Femur (tissue), 1 donor: ENCODE measurements around the gene USP53.
"Not testable (repeated sequence)": the region's sequence is repeated elsewhere in the genome, so short reads cannot be mapped to it uniquely, and the experiment has no call there.

Experiments used
- DNase-seq: peaks from one replicate; pipeline ENCODE4 v3.0.0-alpha.2; 2017

Gene USP53

DNA sequence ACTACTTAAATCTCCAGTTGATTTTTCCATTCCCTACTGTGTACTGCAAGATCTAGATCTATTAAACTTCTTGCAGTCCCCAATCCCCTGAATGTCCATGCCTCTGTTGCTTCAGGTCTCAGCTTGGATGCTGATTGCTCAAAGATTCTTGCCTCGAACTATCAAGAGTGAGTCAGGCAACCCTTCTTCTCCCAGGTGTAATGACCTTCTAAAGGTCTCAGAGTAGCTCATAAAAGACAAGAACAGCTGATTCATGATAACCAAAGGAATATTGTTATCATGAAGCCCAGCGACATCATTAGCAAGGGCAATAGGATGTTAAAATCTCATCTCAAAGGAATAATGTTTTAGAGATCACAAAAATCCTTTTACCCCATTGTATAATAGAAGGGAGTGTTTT lies 116.2 kb downstream of the USP53 start:
- no peak for DNase-seq

DNA sequence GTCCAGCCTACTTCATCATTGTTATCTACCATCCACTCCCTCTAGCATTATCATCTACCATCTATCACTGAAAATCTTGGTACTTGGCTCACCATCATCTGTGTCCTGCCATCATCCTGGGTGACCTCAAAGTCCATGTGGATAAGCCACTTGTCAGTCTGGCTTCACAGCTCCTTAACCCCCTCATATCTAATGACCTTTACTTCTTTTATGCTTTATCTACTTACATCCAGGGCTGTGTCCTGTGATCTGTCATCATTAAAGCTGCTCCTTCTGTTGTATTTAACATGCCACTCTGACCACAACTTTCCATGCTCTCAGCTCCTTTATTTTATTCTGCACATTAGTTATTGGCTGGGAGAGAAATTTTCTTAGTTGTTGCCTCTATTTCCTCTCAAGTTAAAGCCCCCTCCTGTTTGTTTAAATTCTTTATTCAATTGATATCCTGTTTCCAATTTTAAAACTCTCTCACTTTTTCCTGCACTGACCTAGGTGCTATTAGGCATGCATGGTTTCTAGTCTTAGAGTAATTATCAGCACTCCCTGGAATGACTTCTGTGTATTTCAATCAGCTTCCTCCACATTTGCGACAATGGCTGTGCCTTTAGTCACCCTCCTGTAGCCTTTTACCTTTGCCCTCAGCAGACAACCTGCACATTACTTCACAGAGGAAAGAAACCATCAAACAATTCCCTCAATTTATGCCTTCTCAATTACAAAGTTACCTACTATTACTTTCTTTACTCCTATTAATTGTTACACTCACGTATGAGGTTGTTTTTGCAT lies 117.5 kb downstream of the USP53 start:
- no peak for DNase-seq

- not testable (repeated sequence) for DNase-seq
Observed at GRCh38 chr4:119336332-119336979, 123.9 kb downstream of the USP53 start.

DNA sequence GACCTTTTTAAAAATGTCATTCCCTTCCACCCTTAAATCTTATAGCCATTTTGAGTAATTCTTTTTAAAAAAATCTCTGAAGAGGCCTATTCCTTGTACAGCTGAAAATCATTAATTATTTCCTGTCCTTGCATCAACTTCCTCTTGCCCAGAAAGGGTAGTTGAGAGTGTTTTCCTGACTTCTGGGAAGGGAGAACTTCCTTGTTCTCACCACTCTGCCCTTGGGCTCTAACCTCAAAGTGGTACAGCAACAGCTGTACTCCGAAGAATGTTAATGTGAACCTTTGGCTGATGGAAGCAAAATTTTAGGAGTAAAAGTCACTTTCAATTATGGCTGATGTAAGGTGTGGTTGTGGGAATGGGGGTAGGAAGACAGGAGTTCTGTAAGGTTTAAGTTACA lies 124.5 kb downstream of the USP53 start:
- DNase-seq, result no peak

DNA sequence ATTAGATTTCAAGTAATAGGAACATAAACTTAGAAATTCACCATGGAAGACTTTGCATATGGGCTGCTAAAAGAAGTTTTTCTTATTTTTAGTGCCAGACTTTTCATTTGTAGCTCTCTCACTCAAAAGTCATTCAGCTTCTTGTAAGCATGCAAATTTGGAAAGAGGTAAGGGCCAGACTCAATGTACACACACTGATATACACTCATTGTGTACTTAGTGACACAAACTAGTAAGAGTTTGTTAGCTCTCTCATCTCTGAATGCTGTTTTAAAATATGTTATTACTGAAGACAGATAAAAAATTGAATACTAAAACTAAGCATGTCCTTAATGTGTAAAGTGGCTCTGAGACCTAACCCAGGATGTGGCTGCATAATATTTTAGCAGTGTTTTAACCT lies 127.4 kb downstream of the USP53 start:
- DNase-seq, result not testable (repeated sequence)

DNA sequence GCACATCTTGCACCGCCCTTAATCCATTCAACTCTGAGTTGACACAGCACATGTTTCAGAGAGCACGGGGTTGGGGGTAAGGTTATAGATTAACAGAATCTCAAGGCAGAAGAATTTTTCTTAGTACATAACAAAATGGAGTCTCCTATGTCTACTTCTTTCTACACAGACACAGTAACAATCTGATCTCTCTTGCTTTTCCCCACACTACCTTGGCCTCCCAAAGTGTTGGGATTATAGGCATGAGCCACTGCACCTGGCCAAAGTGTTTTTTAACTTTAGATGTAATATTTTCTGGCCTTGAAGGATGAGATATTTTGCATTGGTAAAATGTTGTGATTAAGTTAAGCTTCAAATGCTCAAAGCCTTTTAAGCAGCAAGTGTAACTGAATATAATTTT lies 130.8 kb downstream of the USP53 start:
- DNase-seq, result not testable (repeated sequence)
